Fibroblast of skin of right quadriceps (primary cell): ENCODE data around the gene VARS2.
A peak's percentile ranks its signal among the peaks of the same experiment; 100 is the strongest.

Experiments
- DNase-seq: peaks from one replicate; pipeline ENCODE4 v3.0.0-alpha.2; 2013

Gene VARS2

DNA sequence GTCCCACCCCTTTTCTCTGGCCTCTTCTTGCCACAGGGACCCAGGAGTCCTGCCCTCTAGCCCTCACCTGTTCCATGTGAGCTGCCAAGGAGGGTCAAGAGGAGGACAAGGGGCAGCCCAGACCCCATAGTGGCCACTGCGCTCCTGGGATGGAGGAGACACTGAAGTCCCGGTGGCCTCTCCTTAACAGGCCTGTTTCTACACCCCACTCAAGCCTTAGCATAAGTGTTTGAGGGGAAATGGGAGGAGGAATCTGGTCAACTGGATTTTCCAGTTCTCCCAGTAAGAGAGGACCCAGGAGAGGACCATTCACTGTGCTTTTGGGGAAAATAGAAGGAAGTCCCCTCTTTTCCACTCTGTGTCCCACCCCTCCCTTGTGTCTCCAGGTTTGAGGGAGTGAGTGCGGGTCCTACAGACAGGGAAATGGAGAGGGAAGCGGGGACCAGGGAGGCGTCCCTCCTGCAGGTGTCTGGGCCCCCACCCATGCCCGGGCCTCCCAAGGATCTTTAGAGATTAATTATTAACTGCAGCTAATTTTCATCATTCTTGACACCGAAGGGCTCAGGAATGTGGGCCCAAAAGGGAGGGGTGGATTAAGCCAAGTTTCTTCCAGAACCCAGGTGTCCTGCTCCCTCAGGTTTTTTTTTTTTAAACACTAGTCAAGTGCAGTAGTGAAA is 18.1 kb downstream of the VARS2 start, which contains the start of gene SFTA2:
Gene SFTA2 (minus strand): TSS at position 202 of the 677 bp plus-strand sequence. CDS start 74 bp downstream, at position 128.
- no peak for DNase-seq

DNA sequence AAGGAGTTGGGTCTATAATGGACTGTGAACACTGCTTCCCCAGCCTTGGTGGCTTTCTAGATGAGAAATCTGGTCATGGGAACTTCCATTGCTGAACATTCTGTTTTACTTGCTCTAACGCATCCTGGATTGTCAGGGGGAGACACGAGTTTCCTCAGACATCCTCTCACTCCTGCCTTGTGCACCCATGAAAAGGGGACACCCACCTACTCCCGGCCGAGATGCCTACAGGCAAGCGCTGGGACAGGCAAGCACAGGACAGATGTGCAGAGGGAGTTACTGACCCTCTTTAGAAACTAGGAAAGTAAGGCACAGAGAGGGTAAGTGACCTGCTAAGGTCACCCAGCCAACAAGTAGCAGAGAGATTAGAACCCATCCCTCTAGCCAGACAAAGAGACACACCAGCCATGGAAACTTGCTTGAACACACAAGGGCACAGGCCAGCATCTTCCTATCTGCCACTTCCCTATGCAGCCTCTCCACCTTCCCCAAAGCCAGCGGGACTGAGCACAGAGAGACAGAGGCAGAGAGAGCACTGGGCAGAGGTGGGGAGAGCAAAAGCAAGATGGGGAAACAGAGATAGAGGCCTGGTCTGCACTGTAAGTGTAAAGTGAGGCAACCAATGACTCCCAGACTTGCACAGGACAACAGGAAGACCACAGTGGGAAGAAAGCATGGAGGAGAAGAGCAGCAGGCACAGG is 18.8 kb downstream of the VARS2 start:
- no peak for DNase-seq

DNA sequence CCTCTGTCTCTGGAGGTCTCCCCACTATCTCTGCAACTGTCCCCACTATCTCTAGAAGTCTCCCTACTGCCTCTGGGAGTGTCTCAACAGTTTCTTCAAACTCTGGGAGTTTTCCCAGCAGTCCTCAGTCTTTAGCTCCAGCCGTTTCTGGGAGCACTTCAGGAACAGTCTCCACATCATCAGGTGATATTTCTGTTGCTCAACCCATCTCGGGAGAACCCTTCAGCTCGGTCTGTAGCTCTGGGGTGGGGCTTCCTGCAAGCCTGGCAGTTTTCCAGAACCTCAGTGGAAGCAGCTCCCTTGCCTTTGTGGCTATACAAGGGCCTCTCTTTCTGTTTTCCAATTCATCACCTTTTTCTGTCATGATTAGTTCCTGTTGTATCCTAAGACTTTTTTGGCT is 21.0 kb downstream of the VARS2 start:
- DNase-seq = no peak

DNA sequence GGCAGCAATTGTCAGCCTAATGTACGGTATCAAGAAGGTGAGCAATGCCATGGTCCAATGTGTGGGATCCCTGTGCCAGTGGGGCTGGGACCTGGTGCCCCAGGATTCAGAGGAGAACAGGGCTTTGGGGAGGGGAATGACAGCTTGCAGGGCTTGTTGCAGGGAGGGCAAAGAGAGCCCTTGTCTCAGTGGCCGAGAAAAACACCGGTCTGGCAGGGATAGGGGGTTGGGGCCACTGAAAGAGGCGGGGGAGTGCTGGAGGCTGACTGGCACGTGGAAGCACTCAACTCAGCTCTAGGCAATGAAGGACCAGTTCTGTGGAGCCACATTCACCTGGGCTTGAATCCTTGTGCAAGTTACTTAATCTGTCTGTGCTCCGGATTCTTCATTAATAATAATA is 23.2 kb downstream of the VARS2 start:
- DNase-seq = no peak

DNA sequence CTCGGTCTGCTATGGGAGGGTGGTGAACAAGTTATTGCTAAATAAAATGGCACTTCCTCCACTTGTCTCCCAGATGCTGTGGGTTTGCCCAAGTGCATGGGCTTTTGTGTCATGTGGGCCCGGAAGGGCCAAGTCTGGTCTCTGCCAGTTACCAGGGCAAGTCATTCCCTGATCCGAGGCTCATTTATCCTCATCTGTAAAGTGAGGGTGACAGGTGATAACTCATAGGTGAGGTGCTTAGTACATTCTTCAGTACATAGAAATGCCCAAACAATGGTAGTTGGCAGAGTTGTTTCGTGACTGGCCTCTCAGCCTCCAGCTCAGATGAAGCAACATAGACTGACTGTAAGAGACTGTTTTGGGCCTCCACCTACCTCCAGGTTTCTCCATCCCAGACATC is 24.7 kb downstream of the VARS2 start:
- DNase-seq = no peak

DNA sequence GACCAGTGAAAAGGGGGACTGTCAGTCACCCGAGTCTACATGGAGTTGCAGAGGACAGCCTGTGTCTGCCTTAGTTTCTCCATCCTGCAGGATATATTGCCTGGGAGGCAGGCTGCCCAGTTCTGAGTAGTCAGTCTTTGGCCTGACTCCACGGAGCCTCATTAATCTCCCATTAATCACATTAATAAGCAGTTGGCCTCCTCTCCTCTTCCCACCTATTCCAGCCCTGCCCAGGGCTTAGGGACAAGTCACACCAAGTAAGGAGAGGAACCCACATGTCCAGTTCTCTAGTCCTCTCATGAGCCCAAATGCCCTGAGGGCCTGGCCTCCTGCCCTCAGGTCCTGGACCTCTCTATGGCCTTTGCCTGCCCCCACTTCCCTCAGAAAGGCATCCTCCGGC is 25.4 kb downstream of the VARS2 start:
- DNase-seq = no peak

DNA sequence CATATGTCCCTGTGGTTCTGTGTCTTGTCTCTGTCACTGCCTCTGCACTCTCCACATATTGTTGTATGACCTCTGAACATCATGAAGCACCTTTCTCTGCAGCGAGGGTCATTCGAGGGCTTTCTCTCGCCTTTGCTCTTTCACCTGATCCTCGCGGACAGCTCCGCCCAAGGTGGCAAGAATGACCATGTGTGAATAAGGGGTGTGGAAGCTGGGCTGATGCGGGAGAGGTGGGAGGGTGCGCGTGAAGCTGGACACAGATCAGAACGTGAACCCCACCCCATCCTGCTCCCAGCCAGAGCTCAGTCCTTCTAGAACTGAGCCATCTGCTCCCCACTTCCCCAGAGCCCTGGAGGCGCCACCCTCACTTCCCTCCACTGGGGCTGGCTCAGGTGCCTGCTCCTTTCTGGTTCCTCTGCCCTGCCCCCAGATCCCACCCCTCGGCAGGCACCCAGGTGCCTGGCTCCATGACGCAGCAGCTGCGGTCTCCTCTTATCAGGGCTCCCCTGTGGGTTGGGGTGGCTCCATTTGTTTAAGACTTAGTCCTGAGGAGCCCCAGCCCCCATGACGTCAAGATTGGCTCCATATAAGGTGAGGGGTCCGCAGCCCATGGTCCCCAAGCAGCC is 26.4 kb downstream of the VARS2 start, which contains the start of gene MUCL3:
Gene MUCL3 (plus strand): TSS at position 613 of the 626 bp plus-strand sequence. CDS start 27 bp downstream, outside the sequence.
- no peak for DNase-seq

DNA sequence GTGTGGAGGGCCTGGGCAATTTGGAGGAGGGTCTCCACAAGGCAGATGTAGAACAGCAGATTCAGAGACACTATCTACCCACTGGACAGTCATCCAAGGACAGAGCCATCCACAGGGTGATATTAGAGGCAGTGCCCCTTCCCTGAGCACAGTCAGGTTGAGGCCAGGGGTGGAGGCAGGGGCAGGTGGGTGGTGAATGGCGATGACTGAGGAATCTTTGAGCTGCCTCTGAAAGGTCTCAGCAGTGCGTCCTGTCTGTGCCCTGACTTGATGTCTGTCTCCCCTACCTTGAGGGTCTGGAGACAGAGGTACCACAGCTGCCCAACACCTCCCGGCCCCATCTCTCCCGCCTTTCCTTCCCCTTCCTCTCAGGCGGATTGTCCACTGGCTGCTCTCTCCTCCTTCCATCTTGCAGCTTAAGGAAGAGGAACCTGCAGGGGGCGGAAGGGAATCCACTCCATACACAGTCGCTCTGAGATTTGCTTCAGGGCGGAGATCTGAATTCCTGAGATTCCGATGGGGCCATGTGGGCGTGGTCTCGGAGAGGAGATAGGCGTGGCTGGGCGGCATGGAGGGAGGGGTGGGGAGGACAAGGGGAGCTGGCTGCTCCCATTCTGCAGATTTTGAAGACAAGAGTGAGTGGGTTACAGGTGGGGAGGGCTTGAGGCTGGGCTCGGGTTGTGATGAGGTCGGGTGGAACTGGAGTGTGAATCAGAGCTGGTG is 28.5 kb downstream of the VARS2 start:
- DNase-seq = peak; percentile 86

DNA sequence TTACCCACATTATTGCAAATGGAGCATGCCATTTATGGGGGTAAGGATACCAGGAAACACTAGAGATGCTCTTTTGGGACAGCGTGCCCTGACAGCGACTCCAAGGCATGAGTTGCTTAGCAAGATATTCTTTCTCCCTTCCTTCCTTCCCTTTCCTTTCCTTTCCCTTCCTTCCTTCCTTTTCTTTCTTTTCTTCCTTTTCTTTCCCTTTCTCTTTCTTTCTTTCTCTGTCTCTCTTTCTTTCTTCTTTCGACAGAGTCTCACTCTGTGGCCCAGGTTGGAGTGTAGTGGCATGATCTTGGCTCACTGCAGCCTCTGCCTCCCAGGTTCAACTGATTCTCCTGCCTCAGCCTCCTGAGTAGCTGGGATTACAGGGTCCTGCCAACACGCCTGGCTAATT is 30.0 kb downstream of the VARS2 start:
- no peak for DNase-seq

DNA sequence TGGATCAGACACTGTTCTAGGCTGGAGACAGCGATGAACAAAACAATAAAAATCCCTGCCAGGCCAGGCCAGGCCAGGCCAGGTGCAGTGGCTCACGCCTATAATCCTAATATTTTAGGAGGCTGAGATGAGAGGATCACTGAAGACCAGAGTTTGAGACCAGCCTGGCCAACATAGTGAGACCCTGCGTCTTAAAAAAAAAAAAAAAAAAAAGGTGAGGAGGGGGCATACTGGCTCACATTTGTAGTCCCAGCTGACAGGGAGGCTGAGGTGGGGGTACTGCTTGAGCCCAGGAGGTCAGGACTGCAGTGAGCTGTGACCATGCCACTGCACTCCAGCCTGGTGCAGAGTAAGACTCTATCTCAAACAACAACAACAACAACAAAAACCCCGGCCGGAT is 31.2 kb downstream of the VARS2 start:
- no peak for DNase-seq

DNA sequence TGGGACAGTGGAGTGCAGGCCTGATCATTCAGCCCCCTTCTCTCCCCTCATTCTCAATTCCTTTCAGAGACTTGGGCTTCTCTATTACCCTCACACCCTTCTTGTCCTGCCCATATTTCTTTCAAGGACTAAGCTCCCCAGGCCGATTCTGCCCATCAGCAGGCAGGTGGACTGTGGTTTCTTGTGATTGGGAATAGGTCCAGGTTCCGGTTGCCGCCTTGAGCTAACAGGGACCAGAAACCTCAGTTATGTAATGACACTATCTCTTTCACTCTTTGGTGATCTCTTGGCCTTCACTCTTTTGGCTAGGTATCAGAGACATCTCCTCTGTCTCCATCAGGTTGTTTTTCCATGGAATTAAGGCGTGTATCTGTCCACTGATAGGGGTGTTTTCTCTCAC is 33.2 kb downstream of the VARS2 start:
- no peak for DNase-seq

DNA sequence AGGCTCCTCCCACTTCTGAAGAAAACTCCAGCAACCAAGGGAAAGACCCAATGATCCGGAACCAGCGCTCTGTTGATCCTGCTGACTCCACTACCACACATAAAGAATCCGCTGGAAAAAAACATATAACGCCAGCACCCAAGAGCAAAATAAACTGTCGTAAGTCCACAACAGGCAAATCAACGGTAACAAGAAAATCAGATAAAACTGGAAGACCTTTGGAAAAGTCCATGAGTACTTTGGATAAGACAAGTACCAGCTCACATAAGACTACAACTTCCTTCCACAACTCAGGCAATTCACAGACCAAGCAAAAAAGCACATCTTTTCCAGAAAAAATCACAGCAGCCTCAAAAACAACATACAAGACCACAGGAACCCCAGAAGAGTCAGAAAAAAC is 34.8 kb downstream of the VARS2 start:
- DNase-seq = no peak

DNA sequence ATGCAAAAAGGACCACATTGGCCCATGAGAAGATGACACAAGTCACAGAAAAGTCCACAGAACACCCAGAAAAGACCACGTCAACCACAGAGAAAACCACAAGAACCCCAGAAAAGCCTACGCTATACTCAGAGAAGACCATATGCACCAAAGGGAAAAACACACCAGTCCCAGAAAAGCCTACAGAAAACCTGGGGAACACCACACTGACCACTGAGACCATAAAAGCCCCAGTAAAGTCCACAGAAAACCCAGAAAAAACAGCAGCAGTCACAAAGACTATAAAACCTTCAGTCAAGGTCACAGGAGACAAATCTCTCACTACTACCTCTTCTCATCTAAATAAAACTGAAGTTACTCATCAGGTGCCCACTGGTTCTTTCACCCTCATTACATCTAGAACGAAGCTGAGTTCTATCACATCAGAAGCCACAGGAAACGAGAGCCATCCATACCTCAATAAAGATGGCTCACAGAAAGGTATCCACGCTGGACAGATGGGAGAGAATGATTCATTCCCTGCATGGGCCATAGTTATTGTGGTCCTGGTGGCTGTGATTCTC is 38.0 kb downstream of the VARS2 start:
- DNase-seq = no peak

DNA sequence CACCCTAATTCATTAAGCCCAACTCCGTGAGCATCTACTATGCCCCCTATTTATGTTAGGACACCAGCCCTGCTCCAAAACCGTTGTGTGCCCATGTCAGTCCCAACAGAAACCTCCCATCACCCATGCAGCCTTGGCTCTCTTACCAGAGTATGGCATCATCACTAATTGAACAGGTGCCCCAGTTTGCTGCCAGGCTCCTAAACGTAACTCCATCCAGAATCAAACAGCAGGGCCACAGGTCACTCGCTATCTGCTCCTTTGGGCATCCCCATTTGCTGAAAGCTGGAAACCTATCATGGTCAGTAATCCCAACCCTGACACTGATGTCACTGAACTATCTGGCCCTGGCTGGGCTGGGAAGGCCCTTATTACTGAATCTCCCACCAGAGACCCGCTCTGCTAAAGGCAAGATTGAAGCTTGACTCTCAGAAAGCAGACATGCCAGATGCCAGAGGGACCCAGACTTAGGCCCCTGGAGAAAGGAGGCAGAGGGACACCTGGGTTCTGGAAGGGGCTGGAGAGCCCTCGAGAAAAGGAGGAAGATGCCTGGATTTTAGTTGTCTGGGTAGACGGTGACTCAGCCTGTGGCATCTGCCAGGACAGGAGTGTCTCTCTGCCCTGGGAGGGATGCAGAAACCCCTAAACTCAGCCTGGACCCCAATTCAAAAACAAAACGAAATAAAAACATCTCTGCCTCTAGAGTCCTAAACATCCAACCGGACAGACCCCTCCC is 40.8 kb downstream of the VARS2 start:
- no peak for DNase-seq

DNA sequence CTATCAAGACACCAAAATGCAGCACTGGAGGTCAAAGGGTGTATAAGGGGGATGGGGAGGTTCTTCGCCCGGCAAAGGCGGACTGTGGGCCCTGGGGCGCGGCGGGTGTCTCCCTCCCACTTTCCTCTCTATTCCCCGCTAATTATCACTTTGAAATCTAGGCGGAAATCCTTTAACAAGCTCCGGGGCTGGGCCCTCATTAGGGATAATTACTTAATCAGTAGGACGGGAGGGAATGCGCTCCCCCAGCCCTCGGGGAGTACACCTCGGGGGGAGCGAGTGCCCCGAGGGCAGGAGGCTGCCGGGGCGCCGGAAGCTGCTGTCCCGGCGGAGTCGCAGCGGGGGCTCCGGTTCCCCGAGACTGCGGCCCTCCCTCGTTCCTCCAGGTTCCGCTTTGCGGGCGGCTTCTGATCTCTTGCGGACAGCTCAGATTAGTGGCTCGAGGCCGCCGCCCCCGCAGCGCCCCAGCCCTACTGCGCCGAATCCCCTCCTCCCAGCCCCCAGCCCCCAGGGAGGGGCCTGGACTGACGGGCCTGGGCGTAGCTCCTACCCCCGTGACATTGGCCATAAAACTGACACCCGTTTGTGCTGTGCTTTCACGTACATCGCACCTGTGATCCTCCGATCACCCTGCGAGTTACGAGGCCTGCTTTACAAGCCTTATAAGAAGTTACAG is 41.5 kb downstream of the VARS2 start:
- peak; percentile 50 for DNase-seq

DNA sequence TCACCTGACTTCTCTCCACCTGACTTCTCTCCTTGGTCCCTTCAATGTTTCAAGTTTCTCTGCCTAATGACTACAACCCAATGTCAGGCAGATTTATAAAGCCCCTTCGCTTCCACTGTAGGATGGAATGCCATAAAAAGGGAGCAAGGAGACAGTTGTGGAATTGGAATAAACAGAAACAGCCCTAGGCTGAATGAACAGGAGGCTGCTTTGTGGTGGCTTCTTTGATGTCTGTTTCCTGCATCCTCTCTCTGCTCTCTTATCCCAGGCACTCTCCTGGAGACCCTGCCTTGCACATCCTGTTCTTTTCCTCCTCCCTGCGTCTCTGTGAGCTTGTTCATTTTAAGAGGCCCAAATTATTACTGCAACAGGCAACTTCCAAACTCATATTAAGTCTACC is 43.7 kb downstream of the VARS2 start:
- DNase-seq = no peak

DNA sequence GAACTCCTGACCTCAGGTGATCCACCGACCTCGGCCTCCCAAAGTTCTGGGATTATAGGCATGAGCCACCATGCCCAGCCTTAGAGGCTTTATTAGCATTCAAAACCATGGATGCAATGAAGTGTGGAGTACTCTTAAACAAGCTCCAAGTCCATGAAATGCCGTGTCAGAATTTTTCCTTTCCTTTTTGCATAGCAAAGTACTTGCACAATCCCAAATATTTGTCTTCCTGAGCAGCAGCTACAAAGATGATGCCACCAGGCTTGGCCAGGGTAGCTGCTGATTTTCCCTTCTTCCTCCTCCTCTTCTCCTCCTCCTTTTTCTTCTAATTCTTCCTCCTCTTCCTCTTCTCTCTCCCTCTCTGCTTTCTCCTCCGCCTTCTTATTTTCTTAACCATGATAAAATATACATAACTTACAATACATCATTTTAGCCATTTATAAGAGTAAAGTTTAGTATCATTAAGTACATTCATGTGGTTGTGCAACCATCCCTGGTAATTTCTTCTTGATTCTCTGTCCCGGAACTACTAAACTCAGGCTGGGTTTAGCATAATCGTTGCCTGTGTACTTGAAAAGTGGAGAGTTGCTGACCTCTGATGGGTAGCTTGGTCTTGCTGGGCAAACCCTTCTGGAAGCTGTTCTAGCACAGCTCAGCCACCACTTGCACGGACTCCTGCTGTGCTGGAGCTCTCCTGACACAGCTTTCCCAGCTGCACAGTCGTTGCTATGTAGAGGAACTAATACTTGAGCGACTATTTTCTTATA is 47.1 kb downstream of the VARS2 start:
- DNase-seq = no peak

DNA sequence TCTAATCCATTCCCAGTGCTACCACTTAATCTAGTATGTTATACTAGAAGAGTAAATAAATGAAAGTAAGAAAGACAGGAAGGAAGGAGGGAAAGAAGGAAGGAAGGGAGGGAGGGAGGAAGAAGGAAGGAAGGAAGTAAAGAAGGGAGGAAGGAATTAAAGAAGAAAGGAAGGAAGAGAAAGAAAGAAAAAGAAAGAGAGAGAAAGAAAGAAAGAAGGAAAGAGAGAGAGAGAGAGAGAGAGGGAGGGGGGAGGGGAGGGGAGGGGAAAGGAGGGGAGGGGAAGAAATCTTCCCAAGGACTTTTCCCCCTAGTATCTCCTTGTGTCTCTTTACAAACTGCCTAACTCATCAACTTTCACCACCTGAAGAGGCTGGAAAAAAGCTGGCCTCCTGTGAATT is 48.7 kb downstream of the VARS2 start:
- no peak for DNase-seq

DNA sequence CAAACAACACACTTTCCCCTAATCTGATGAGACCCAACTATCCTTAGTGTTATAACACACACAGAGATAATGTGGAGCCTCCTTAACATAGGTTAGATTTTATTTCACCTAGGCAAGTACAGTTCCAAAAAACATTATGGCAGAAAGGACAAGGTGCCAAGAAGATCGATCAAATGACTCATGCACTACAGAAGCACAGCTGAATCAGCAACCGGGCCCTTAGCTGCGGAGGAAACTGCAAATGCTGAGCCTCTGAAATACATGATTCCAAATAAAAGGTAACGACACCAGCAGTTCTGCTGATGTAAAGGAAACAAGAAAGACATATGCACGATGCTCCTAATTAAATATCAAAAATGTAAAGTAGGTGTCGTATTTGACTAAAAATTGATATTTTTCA is 49.6 kb downstream of the VARS2 start:
- no peak for DNase-seq

DNA sequence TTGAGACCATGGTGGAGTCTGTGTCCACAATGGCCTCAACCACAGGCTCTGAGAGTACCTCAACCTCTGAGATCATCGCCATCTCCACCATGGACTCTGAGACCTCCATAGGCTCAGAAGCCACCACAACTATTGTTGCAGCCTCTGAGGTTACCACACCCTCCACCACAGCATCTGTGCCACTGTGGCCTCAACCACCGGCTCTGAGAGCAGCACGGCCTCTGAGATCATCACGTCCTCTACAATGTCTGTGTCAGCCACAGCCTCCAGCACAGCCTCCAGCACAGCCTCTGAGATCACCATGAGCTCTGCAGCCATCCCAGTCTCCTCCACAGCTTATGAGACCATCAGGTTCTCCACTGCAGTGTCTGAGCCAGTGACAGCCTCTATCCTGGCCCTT is 50.0 kb downstream of the VARS2 start:
- DNase-seq = no peak

DNA sequence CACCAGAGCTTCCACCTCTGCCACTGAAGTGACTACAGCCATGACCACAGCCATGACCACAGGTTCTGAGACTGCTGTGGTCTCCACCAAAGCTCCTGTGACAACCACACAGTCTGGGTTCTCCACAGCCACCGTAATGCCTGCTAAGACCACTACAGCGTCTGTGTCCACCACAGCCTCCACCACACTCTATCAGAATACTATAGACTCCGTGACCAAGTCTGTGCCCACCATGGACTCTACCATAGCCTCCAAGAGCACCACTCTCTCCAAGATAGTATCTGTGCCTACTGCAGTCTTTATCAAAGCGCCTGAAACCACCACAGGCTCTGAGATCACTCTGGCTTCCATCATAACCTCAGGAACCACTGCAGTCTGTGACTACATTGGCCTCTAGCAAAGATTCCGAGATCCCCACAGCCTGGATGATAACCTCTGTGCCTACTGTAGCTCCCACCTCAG is 51.1 kb downstream of the VARS2 start:
- no peak for DNase-seq
